Esophagus (tissue), 2 donors: ENCODE data around the gene COL5A1. TPM values are rescaled to one million over a fixed set of nuclear protein-coding genes. Genes with fewer than 3 reads are reported as not detected.

Source experiments
- H3K27ac ChIP-seq, 2 donors: one replicate each; pipeline ENCODE4 v1.5.1; 2013; ENCODE audit warnings: low read depth in 2 of 2, mild to moderate bottlenecking in 2 of 2, inconsistent platforms in 1 of 2, low read length in 1 of 2, moderate library complexity in 1 of 2
- H3K27me3 ChIP-seq, 2 donors: one replicate each; pipeline ENCODE4 v1.6.1; 2013; ENCODE audit warnings: low read length in 2 of 2, control low read depth in 1 of 2, mild to moderate bottlenecking in 1 of 2; ENCODE audit not compliant: insufficient read depth in 2 of 2, control insufficient read depth in 1 of 2
- H3K36me3 ChIP-seq, 2 donors: one replicate each; pipeline ENCODE4 v1.6.1; 2013; ENCODE audit warnings: low read length in 1 of 2; ENCODE audit not compliant: control insufficient read depth in 2 of 2, insufficient read depth in 2 of 2
- H3K4me1 ChIP-seq, 2 donors: one replicate each; pipeline ENCODE4 v1.6.1; 2013; ENCODE audit warnings: low read length in 1 of 2; ENCODE audit not compliant: control insufficient read depth in 2 of 2, insufficient read depth in 2 of 2
- H3K4me3 ChIP-seq, 2 donors: one replicate each; pipeline ENCODE4 v1.5.1; 2013; ENCODE audit warnings: low read length in 2 of 2, mild to moderate bottlenecking in 2 of 2, low read depth in 1 of 2, moderate library complexity in 1 of 2
- H3K9me3 ChIP-seq, 2 donors: one replicate each; pipeline ENCODE4 v1.6.1; 2013; ENCODE audit warnings: mild to moderate bottlenecking in 2 of 2, low read depth in 1 of 2, low read length in 1 of 2, moderate library complexity in 1 of 2; ENCODE audit not compliant: control insufficient read depth in 2 of 2, insufficient read depth in 1 of 2
- WGBS, 2 donors: extraction: QIAGEN DNeasy Blood & Tissue Kit; methylation state at CpG; one replicate each; pipeline ENCODE4 v1.1.7; 2013; 5-methylcytosine and 5-hydroxymethylcytosine counted together
- polyA plus RNA-seq, 2 donors: library from polyadenylated mRNA; stranded (reverse); fragments of 200-250 nt; gene quantifications; one replicate each; pipeline ENCODE4 v1.2.3, GENCODE V29; 2013
- donor health status: healthy with polysubstance abuse.
- donor health status: Bipolar disorder and iron deficiency.

Gene COL5A1
- polyA plus RNA-seq, 2 donors, result 3.5 to 7.6 TPM

GRCh38 chr9:134725605-134725940, 84.0 kb downstream of the COL5A1 start:
- 50 to 56% methylated on average over 4 of the region's 4 CpGs for whole genome bisulfite sequencing, 2 donors
- Histone ChIP-seq H3K4me1 (peaks cover 0 to 6% of the 10 kb centered on the region in 2 donors), H3K27ac (no peak overlapping the region)

DNA sequence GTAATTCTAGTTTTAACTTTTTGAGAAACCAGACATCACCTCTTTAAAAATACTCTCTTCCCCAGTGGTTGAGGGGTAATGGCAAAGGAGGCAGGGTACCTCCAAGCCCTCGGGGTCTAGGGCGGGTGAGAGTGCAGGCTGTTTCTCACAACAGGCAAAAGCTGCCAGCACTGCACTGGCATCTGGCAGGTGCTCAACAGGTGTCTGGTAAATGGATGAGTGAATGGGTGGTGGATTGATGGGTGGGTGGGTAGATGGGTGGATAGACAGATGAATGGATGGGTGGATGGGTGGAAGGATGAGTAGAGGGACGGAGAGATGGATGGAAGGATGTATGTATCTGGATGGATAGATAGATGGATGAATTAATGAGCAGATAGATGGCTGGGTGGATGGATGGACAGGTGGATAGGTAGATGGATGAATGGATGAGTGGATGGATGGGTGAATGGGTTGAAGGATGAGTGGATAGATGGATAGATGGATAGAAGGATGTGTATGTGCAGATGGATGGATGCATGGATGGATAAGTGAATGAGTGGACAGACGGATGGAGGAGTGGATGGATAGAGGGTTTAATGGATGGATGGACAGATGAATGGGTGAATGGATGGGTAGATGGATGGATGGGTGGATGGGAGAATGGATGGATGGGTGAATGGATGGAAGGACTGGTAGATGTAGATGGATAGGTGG, 84.6 kb downstream of the COL5A1 start:
- Histone ChIP-seq H3K4me1 (peaks cover 0 to 6% of the 10 kb centered on the region in 2 donors), H3K36me3 (no peaks in the 10 kb centered on the region), H3K9me3 (no peaks in the 10 kb centered on the region), H3K27ac (no peak overlapping the region), H3K27me3 (no peaks in the 10 kb centered on the region), H3K4me3 (no peak overlapping the region)
- WGBS, 2 donors, result 69 to 87% methylated on average over 4 of the region's 4 CpGs

More at GRCh38 chr9:134725605-134725940, 84.0 kb downstream of the COL5A1 start:
- Histone ChIP-seq H3K4me3 (no peak overlapping the region), H3K36me3 (no peaks in the 10 kb centered on the region), H3K27me3 (no peaks in the 10 kb centered on the region), H3K9me3 (no peaks in the 10 kb centered on the region)

- no peaks in the 10 kb centered on the region for H3K27me3 ChIP-seq
- no peak overlapping the region for H3K27ac ChIP-seq
- H3K9me3 ChIP-seq, result no peaks in the 10 kb centered on the region
- H3K36me3 ChIP-seq, result no peaks in the 10 kb centered on the region
- no peak overlapping the region for H3K4me3 ChIP-seq
- 74 to 83% methylated on average over 1 of the region's 1 CpG for WGBS, 2 donors
- H3K4me1 ChIP-seq, result peaks cover 0 to 6% of the 10 kb centered on the region in 2 donors
Measured at GRCh38 chr9:134726722-134727034, 85.1 kb downstream of the COL5A1 start.

DNA sequence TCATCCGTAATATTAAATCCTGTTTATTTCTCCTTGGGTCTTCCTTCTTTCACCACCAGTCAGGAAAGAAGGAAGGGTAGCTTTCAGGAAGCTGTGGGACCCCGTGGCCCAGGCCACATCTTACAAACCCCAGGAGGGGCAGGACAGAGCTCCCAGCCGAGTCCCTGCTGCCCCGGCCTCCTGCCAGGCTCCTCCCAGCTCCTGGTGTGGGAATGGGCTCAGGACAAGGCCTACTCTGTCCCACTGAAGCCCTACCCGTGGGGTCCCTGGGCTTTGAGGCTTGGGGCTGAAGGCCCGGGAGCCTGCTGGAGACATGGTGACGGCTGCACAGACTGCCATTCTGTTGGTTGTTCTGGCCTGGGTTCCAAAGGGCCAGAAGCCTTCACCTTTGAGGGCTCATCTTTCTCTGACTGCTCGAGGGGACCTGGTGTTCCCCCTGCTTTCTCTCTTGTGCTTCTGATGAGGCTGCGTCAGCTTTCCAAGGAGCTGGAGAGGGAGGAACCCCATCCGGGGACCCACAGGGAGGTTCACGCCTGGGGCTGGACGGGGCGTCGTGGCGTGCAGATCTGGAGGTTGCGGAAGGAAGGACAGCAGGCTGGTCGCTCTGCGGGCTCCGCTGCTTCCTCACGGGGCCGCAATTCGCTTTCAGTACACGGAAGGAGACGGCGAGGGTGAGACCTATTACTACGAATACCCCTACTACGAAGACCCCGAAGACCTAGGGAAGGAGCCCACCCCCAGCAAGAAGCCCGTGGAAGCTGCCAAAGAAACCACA, 86.6 kb downstream of the COL5A1 start:
- H3K4me1 ChIP-seq, result peaks cover 0 to 6% of the 10 kb centered on the region in 2 donors
- no peaks in the 10 kb centered on the region for H3K9me3 ChIP-seq
- WGBS, 2 donors, result 84 to 85% methylated on average over 29 of the region's 29 CpGs
- no peak overlapping the region for H3K4me3 ChIP-seq
- H3K27ac ChIP-seq, result no peak overlapping the region
- H3K36me3 ChIP-seq, result no peaks in the 10 kb centered on the region
- H3K27me3 ChIP-seq, result no peaks in the 10 kb centered on the region

DNA sequence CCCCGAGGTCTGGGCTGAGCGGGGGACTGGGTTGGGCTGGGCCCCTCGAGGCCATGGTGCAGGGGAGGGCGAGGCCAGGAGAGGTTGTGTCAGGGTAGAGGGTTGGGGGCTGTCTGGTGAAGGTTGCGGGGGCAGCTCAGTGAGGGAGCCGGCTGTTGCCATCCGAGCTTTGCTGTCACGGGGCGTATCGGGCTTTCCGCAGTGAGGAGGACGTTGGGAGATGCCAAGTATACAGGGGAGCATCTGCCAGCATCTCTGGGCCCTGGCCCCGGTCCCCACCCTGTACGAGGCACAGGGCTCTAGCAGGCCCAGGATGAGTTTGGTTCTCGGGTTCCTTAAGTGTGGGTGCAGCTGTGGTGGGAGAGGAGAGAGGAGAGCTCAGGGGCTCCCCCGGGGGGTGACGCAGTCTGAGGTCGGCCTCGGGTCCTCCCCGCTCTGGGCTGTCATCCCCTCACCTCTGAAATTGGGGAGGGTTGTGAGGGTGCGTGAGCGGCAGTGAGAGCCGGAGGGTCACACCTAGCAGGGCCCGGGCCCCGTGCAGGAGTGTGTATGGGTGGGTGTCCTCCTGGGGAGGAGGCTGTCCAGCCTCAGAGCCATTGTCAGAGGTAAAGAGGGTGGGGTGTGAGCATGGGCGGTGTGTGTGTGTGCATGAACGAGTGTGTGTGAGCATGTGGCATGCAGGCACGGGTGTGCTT, 87.3 kb downstream of the COL5A1 start:
- H3K27ac ChIP-seq, result no peak overlapping the region
- WGBS, 2 donors, result 81 to 86% methylated on average over 24 to 28 of the region's 28 CpGs
- H3K36me3 ChIP-seq, result no peaks in the 10 kb centered on the region
- H3K4me1 ChIP-seq, result peaks cover 0 to 6% of the 10 kb centered on the region in 2 donors
- H3K27me3 ChIP-seq, result no peaks in the 10 kb centered on the region
- no peak overlapping the region for H3K4me3 ChIP-seq
- no peaks in the 10 kb centered on the region for H3K9me3 ChIP-seq

GRCh38 chr9:134730011-134730760, 88.6 kb downstream of the COL5A1 start:
- Histone ChIP-seq H3K27me3 (no peaks in the 10 kb centered on the region), H3K9me3 (no peaks in the 10 kb centered on the region), H3K36me3 (no peaks in the 10 kb centered on the region), H3K27ac (peak overlapping the region in 1 of 2 donors; percentile 31), H3K4me3 (no peak overlapping the region), H3K4me1 (peaks cover 0 to 3% of the 10 kb centered on the region in 2 donors)
- 77 to 86% methylated on average over 23 of the region's 23 CpGs for WGBS, 2 donors

DNA sequence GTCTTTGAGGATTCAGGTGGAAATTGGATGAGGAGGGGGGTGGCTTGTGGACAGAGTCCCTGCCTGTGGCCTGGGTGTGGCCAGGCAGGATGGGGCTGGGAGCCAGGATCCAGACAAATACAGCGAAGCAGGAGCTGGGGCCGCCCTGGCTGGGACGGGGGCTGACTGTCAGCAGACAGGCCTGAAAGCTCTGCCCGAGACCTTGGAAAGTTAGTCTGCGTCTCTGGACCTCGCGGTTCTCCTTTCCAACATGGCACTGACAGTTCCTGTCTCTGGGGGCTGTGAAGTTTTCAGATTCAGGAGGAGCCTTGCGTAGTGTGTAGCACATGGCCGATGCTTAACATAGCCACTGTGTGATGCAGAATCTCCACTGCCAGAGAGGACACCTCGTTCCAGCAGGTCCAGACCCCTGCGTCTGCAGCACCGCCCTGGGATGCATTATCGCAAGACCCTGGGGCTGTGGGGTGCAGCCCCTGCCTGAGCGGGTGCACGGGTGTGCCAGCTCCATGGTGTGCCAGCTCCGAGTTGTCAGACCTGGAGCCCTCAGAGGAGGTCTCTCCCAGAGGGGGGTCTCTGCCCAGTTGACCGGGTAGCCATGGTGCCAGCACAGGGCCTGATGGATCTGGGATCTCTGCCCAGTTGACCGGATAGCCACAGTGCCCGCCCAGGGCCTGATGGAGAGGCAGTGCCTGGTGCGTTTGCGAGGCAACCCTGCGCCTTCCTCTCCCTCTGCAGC, 89.3 kb downstream of the COL5A1 start:
- Histone ChIP-seq H3K27ac (peak overlapping the region in 1 of 2 donors; percentile 31), H3K4me3 (no peak overlapping the region), H3K27me3 (no peaks in the 10 kb centered on the region), H3K36me3 (no peaks in the 10 kb centered on the region), H3K4me1 (peaks cover 3% of the 10 kb centered on the region in 2 donors), H3K9me3 (no peaks in the 10 kb centered on the region)
- WGBS, 2 donors, result 83 to 88% methylated on average over 22 of the region's 22 CpGs

DNA sequence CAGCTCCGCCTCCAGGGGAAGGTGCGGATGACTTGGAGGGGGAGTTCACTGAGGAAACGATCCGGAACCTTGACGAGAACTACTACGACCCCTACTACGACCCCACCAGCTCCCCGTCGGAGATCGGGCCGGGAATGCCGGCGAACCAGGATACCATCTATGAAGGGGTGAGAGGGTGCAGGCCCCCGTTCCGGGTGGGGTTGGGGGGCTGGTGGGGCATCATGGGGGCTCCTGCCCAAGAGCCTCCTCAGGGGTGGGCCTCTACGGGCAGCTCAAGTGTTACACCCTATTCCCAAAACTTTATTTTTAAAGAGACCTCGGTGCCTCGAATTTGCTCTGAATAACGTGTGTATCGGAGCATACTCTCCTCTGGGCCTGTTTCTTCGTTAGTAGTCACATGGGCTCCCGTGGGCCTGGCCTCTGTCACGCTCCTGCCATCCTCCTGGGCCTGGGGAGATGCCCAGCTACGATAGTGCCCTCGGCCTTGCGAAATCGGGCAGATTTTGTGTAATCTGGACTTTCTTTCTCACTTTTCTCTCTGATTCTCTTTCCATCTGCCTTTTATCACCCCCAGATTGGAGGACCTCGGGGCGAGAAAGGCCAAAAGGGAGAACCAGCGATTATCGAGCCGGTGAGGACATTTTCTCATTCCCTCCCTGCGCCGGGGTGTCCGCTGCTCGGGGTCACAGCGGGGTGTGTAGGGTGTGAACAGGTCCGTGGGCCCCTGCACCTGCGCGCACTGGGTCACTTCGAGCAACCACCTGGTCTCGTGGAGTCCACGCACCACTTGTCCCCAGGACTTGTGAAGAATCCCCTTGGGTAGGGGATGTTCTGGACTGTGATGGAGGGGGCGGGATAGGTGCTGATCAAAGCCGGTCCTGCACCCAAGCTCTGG, 90.1 kb downstream of the COL5A1 start:
- no peak overlapping the region for H3K4me3 ChIP-seq
- H3K36me3 ChIP-seq, result no peaks in the 10 kb centered on the region
- no peak overlapping the region for H3K27ac ChIP-seq
- H3K9me3 ChIP-seq, result no peaks in the 10 kb centered on the region
- H3K4me1 ChIP-seq, result peaks cover 3% of the 10 kb centered on the region in 2 donors
- no peaks in the 10 kb centered on the region for H3K27me3 ChIP-seq
- WGBS, 2 donors, result 92 to 93% methylated on average over 45 of the region's 45 CpGs
